Activated T-cell treated with anti-CD3 and anti-CD28 coated beads, Interleukin-2, amount 50 U/mL, for 4 hours (primary cell): ENCODE results near the gene HLCS. TPM values are rescaled to one million over a fixed set of nuclear protein-coding genes. Genes with fewer than 3 reads are reported as not detected.

Experiments used
- ATAC-seq, 2 donors: fragments of 200-7000 bp; cut with Tn5 transposase; one replicate each; pipeline ENCODE4 v1.10.0; 2021
- DNase-seq: peaks from one replicate; pipeline ENCODE4 v3.0.0-alpha.2; 2020
- H3K27me3 Mint-ChIP-seq: one replicate; pipeline ENCODE4 v1.8.0; 2021; ENCODE audit warnings: low read depth, mixed read lengths
- H3K36me3 Mint-ChIP-seq: one replicate; pipeline ENCODE4 v1.8.0; 2022; ENCODE audit warnings: mixed read lengths; ENCODE audit not compliant: insufficient read depth
- H3K4me1 Mint-ChIP-seq: one replicate; pipeline ENCODE4 v1.8.0; 2021; ENCODE audit warnings: low read depth, mixed read lengths
- H3K4me3 Mint-ChIP-seq: one replicate; pipeline ENCODE4 v1.8.0; 2021; ENCODE audit warnings: mild to moderate bottlenecking, moderate library complexity, mixed read lengths
- H3K9me3 Mint-ChIP-seq: one replicate; pipeline ENCODE4 v1.8.0; 2021; ENCODE audit warnings: mixed read lengths
- total RNA-seq, 3 donors: library from RNA; stranded (reverse); gene quantifications; one replicate each; pipeline ENCODE4 v1.2.1, GENCODE V29; 2021

HLCS gene
- total RNA-seq, 3 donors from 2014 or later = 7.1 to 8.6 (median 8.3) TPM

GRCh38 chr21:36902793-36903192, 63.7 kb downstream of the HLCS start:
- H3K27me3 Mint-ChIP-seq = no peaks in the 10 kb centered on the region
- peak in 1 of 2 donors; percentile 61 for ATAC-seq
- no peak for DNase-seq
- no peak overlapping the region for H3K4me3 Mint-ChIP-seq
- no peaks in the 10 kb centered on the region for H3K9me3 Mint-ChIP-seq
- peaks cover 8% of the 10 kb centered on the region for H3K36me3 Mint-ChIP-seq
- peaks cover 6% of the 10 kb centered on the region for H3K4me1 Mint-ChIP-seq

- ATAC-seq (no peak), DNase-seq (no peak)
- Mint-ChIP-seq H3K9me3 (no peaks in the 10 kb centered on the region), H3K27me3 (no peaks in the 10 kb centered on the region), H3K4me1 (peaks cover 6% of the 10 kb centered on the region), H3K4me3 (no peak overlapping the region), H3K36me3 (peaks cover 11% of the 10 kb centered on the region)
These were observed 64.1 kb downstream of the HLCS start for GRCh38 chr21:36902331-36902730.

GRCh38 chr21:36901575-36901974, 64.9 kb downstream of the HLCS start:
- no peak for DNase-seq
- Mint-ChIP-seq H3K36me3 (peaks cover 17% of the 10 kb centered on the region), H3K27me3 (no peaks in the 10 kb centered on the region), H3K4me1 (peaks cover 6% of the 10 kb centered on the region), H3K4me3 (no peak overlapping the region), H3K9me3 (no peaks in the 10 kb centered on the region)
- no peak for ATAC-seq

GRCh38 chr21:36893581-36893980, 72.9 kb downstream of the HLCS start:
- H3K9me3 Mint-ChIP-seq = no peaks in the 10 kb centered on the region
- ATAC-seq = no peak

GRCh38 chr21:36892201-36892600, 74.3 kb downstream of the HLCS start:
- no peak for DNase-seq
- no peaks in the 10 kb centered on the region for H3K27me3 Mint-ChIP-seq
- H3K9me3 Mint-ChIP-seq = no peaks in the 10 kb centered on the region
- H3K4me3 Mint-ChIP-seq = no peak overlapping the region
- no peak for ATAC-seq
- no peaks in the 10 kb centered on the region for H3K4me1 Mint-ChIP-seq
- H3K36me3 Mint-ChIP-seq = peaks cover 42% of the 10 kb centered on the region

More at GRCh38 chr21:36893581-36893980, 72.9 kb downstream of the HLCS start:
- DNase-seq = no peak
- Mint-ChIP-seq H3K27me3 (no peaks in the 10 kb centered on the region), H3K4me1 (no peaks in the 10 kb centered on the region), H3K36me3 (peaks cover 48% of the 10 kb centered on the region), H3K4me3 (no peak overlapping the region)

- DNase-seq (no peak), ATAC-seq (no peak)
- Mint-ChIP-seq H3K27me3 (no peaks in the 10 kb centered on the region), H3K9me3 (no peaks in the 10 kb centered on the region), H3K4me1 (no peaks in the 10 kb centered on the region), H3K4me3 (no peak overlapping the region), H3K36me3 (peaks cover 41% of the 10 kb centered on the region)
These were observed 74.8 kb downstream of the HLCS start for GRCh38 chr21:36891692-36892091.

GRCh38 chr21:36891121-36891520, 75.3 kb downstream of the HLCS start:
- ATAC-seq (no peak), DNase-seq (no peak)
- Mint-ChIP-seq H3K4me3 (no peak overlapping the region), H3K9me3 (no peaks in the 10 kb centered on the region), H3K27me3 (no peaks in the 10 kb centered on the region), H3K4me1 (no peaks in the 10 kb centered on the region), H3K36me3 (peaks cover 36% of the 10 kb centered on the region)

GRCh38 chr21:36890086-36890485, 76.4 kb downstream of the HLCS start:
- no peaks in the 10 kb centered on the region for H3K9me3 Mint-ChIP-seq
- no peak for ATAC-seq
- no peak for DNase-seq
- no peak overlapping the region for H3K4me3 Mint-ChIP-seq
- H3K36me3 Mint-ChIP-seq = peaks cover 34% of the 10 kb centered on the region
- no peaks in the 10 kb centered on the region for H3K4me1 Mint-ChIP-seq
- no peaks in the 10 kb centered on the region for H3K27me3 Mint-ChIP-seq

GRCh38 chr21:36889401-36889800, 77.1 kb downstream of the HLCS start:
- Mint-ChIP-seq H3K4me3 (no peak overlapping the region), H3K9me3 (peaks cover under 1% of the 10 kb centered on the region), H3K4me1 (no peaks in the 10 kb centered on the region), H3K27me3 (no peaks in the 10 kb centered on the region), H3K36me3 (peaks cover 35% of the 10 kb centered on the region)
- ATAC-seq (no peak), DNase-seq (no peak)

GRCh38 chr21:36888466-36888865, 78.0 kb downstream of the HLCS start:
- H3K27me3 Mint-ChIP-seq = no peaks in the 10 kb centered on the region
- H3K4me1 Mint-ChIP-seq = no peaks in the 10 kb centered on the region
- H3K4me3 Mint-ChIP-seq = no peak overlapping the region
- no peak for DNase-seq
- peaks cover 8% of the 10 kb centered on the region for H3K9me3 Mint-ChIP-seq
- H3K36me3 Mint-ChIP-seq = peaks cover 38% of the 10 kb centered on the region
- no peak for ATAC-seq

GRCh38 chr21:36887963-36888362, 78.5 kb downstream of the HLCS start:
- H3K36me3 Mint-ChIP-seq = peaks cover 42% of the 10 kb centered on the region

GRCh38 chr21:36883532-36884486, 82.7 kb downstream of the HLCS start:
- Mint-ChIP-seq H3K4me1 (no peaks in the 10 kb centered on the region), H3K36me3 (peaks cover 34% of the 10 kb centered on the region), H3K27me3 (no peaks in the 10 kb centered on the region), H3K4me3 (no peak overlapping the region), H3K9me3 (peaks cover 14% of the 10 kb centered on the region)
- ATAC-seq (no peak), DNase-seq (no peak)

More at GRCh38 chr21:36887963-36888362, 78.5 kb downstream of the HLCS start:
- no peak for DNase-seq
- Mint-ChIP-seq H3K27me3 (no peaks in the 10 kb centered on the region), H3K9me3 (peaks cover 10% of the 10 kb centered on the region), H3K4me1 (no peaks in the 10 kb centered on the region), H3K4me3 (no peak overlapping the region)
- ATAC-seq = no peak

GRCh38 chr21:36882776-36883175, 83.7 kb downstream of the HLCS start:
- DNase-seq = no peak
- ATAC-seq = no peak
- H3K9me3 Mint-ChIP-seq = peaks cover 21% of the 10 kb centered on the region
- H3K4me1 Mint-ChIP-seq = no peaks in the 10 kb centered on the region
- no peaks in the 10 kb centered on the region for H3K27me3 Mint-ChIP-seq
- H3K36me3 Mint-ChIP-seq = peaks cover 37% of the 10 kb centered on the region
- H3K4me3 Mint-ChIP-seq = no peak overlapping the region

GRCh38 chr21:36881228-36881627, 85.2 kb downstream of the HLCS start:
- no peaks in the 10 kb centered on the region for H3K4me1 Mint-ChIP-seq
- no peak for DNase-seq
- no peak overlapping the region for H3K4me3 Mint-ChIP-seq
- ATAC-seq = no peak
- no peaks in the 10 kb centered on the region for H3K27me3 Mint-ChIP-seq
- H3K36me3 Mint-ChIP-seq = peaks cover 41% of the 10 kb centered on the region
- peaks cover 21% of the 10 kb centered on the region for H3K9me3 Mint-ChIP-seq

- Mint-ChIP-seq H3K27me3 (no peaks in the 10 kb centered on the region), H3K36me3 (peaks cover 38% of the 10 kb centered on the region), H3K9me3 (peaks cover 21% of the 10 kb centered on the region), H3K4me1 (no peaks in the 10 kb centered on the region), H3K4me3 (no peak overlapping the region)
- ATAC-seq (no peak), DNase-seq (no peak)
These were observed 86.6 kb downstream of the HLCS start for GRCh38 chr21:36879827-36880226.
